Left lobe of liver (tissue), 2 donors: ENCODE measurements around the gene SRC. TPM values are rescaled to one million over a fixed set of nuclear protein-coding genes. Genes with fewer than 3 reads are reported as not detected.
A peak's percentile ranks its signal among the peaks of the same experiment; 100 is the strongest.

Experiments used
- ATAC-seq: fragments of 200-7000 bp; cut with Tn5 transposase; one replicate; pipeline ENCODE4 v1.9.1; 2020; ENCODE audit warnings: mild to moderate bottlenecking, moderate library complexity
- DNase-seq: peaks from one replicate; pipeline ENCODE4 v3.0.0-alpha.2; 2020; ENCODE audit warnings: low spot score
- total RNA-seq: library from RNA; stranded (reverse); gene quantifications from one replicate; pipeline ENCODE4 v1.2.1, GENCODE V29; 2021
- donor health status: DM: no; HTN: no; CAD: no; lungs with moderate emphysema.
- donor health status: DM: no; HTN: yes; CAD: no.

The SRC gene
- total RNA-seq, 1 donor from 2014 or later = 9.6 TPM

GRCh38 chr20:37393196-37393862, 47.4 kb downstream of the SRC start:
- ATAC-seq (peak; percentile 89), DNase-seq (peak; percentile 84)

GRCh38 chr20:37393863-37394542, 48.1 kb downstream of the SRC start:
- DNase-seq (no peak), ATAC-seq (no peak)

DNA sequence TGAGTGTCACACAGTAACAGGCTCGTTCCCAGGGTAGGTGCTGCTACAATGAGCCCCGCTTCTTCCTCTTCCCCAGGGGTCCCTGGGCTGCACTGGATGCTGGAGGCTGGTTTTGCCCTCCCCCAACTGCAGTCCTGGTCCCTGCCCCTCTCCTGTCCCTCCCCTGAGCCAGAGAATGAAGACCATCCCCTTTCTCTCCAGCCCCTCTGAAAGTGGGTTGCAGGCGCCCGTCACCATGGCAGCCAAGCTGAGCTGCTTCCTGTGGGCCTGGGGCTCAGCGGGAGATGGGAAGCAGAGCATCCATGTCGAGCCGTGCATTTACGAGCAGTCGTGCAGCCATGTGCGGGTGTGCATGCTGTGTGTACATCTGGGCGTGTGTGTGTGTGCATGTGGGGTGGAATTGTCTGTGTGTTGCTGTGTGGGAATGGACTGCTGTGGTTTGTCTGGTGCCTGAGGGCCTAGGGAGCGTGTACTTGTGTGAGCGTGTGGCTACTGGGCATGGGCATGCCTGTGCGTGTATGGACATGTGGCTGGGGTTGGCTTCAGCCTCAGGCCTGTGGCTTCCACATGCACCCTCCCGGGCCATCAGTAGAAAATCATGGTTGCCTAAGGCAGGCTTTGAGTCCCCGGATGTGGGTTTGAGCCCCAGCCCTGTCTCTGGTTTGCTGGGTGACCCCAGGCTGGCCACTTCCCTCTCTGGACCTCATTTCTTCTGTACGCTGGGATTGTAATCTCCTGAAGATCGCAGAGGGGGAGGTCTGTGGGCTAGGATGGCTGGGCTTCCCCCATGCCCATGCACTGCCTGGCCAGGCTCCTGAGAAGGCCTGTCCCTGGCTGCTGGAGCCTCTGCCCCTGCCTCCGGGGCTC, 48.8 kb downstream of the SRC start:
- ATAC-seq = no peak
- DNase-seq = no peak

DNA sequence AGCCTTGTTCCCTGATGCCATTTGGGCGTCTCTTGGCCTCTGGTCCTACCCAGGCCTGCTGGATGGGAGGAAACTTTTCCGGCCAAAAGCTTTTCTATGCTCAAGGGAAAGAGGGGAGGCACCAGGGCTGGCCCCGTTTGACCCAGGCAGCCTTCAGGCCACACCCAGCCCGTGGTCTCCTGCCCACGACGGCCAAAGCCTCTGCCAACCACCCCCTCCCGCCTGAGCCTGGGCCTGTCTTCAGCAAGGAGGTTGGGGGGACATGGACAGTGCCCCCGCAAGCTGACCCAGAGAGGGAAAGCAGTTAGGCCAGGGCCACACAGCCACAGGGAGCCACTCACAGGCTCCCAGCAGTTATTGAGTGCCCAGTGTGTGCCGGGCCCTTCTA, 49.5 kb downstream of the SRC start:
- DNase-seq = no peak
- no peak for ATAC-seq

- ATAC-seq = no peak
- DNase-seq = no peak
These were observed 50.0 kb downstream of the SRC start for GRCh38 chr20:37395921-37396415.

GRCh38 chr20:37396416-37397075, 50.6 kb downstream of the SRC start:
- ATAC-seq = no peak
- no peak for DNase-seq

GRCh38 chr20:37397076-37397953, 51.4 kb downstream of the SRC start:
- no peak for ATAC-seq
- DNase-seq = no peak

DNA sequence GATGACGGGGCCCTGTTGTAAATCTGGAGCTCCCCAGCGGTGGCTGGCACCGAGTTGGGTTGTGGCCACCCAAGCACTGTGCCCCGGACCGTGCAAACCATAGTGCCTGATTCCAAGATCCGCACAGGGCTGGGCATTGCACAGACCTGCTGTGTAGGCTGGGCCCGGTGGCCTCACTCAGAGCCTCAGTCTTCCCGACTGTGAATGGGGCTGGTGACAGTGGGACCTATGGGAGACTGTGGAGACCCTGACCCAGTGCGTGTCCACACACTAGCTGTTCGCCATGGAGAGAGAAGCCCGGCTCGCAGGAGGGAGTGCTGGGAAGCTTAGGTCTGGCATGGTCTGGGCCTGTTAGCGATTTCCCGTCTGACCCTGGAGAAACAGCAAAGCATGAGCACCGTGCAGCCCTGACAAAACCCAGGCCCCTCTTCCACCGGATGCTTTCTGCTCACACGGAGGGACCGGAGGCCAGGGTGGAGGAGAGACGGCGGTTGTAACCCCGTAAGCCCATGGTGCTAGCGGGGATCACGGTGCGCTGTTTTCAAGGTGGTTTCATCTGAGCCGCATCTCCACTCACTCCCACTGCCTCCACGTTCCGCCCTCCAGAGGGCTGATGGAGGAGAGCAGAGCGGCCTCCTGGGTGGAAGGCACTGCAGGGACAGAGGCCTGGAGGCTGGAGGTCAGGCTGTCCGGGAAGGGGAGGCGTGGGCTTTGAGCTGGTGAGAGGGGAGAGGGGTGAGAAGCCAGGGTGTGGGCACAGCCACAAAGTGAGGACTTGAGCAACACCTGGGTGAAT, 52.2 kb downstream of the SRC start:
- no peak for DNase-seq
- no peak for ATAC-seq

DNA sequence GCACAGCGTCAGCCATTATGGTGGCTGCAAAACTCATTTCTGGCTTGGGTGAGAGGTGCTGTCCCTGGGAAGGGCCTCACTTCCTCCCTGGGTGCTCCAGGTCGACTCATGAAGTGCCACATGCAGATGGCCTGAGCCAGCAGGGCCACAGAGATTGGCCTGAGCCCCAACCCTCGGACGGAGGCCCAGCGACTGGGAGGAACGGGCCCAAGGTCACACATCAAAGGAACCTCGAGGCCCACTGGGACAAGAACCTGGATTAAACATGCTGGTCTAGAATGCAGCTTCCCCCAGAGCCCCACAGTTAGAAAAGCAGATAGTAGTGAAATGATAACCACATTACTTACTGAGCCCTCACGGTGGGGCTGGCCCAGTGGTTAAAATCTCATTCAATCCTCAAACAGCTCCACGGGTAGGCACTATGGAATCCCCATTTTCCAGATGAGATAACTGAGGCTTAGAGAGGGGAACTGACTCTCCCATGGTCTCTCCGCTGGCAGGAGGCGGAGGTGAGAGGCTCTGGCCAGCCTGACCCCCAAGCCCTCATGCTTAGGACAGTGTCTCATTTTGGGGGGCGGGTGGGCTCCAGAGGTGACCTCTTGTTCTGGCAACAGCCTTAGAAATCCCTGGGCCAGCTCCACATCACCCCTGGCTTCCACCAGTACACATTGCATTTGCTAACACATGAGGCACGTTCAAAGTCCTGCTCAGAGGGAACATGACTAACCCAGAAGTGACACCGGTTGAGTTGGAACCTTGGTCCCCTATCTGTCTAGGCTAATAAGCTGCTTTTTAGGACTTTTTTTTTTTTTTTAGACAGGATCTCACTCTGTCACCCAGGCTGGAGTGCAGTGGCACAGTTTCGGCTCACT, 53.0 kb downstream of the SRC start:
- DNase-seq (peak; percentile 81), ATAC-seq (peak; percentile 88)

GRCh38 chr20:37401282-37401929, 55.5 kb downstream of the SRC start:
- no peak for ATAC-seq
- no peak for DNase-seq

- peak; percentile 66 for DNase-seq
- peak; percentile 38 for ATAC-seq
These were observed 56.2 kb downstream of the SRC start for GRCh38 chr20:37401930-37402675.

- no peak for ATAC-seq
- DNase-seq = no peak
These were observed 57.4 kb downstream of the SRC start for GRCh38 chr20:37403107-37404033.

DNA sequence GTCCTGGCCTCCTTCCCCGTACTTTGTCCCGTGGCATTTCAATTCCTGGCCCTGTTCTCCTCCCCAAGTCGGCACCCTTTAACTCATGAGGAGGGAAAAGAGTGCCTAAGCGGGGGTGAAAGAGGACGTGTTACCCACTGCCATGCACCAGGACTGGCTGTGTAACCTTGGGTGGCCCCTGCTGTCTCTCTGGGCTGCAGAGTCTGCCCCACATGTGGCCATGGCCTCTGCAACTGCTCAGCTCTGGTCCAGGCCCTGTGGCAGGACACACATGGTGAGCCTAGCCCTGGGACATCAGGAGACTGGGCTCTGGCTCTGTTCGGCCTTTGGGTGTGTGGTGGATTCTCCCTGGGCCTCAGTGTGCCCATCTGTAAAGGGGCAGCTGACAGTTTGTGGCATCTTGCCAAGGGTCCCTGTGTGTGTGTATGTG, 58.5 kb downstream of the SRC start:
- ATAC-seq = no peak
- DNase-seq = no peak

- DNase-seq (no peak), ATAC-seq (no peak)
These were observed 59.5 kb downstream of the SRC start for GRCh38 chr20:37405351-37405897.
